Endothelial cell of umbilical vein (primary cell): ENCODE data around the gene MMP2. TPM values are rescaled to one million over a fixed set of nuclear protein-coding genes. Genes with fewer than 3 reads are reported as not detected.

Experiments used
- BruUV-seq: library from RNA; stranded (reverse); fragments of 400-500 nt; replicated peaks from 2 replicates; lab custom pipeline; 2021; lab: Mats Ljungman, UMichigan
- CTCF ChIA-PET: fragments of 300-600, 350-600 bp; sonication (Branson Sonifier 250); formaldehyde crosslinking; loops from one replicate; lab custom pipeline; 2021; ENCODE audit warnings: antibody characterized with exemption, inconsistent platforms; lab: Charles Lee
- POLR2A ChIA-PET: fragments of 300-600, 350-600 bp; sonication (Branson Sonifier 250); formaldehyde crosslinking; loops from one replicate; lab custom pipeline; 2021; ENCODE audit warnings: antibody characterized with exemption, inconsistent platforms; lab: Charles Lee
- DNase-seq: peaks from one replicate; pipeline ENCODE4 v3.0.0-alpha.2; 2011; ENCODE audit warnings: low read depth, low spot score
- FAIRE-seq: peaks from 2 replicates; lab custom pipeline; 2011; peaks lifted over from hg19 to GRCh38; lab: Jason Lieb, UNC
- H2AFZ ChIP-seq: 2 replicates; pipeline ENCODE4 v1.6.0; 2012; ENCODE audit warnings: low read depth, low read length, control low read depth, inconsistent platforms
- H3K27ac ChIP-seq: 2 replicates; pipeline ENCODE4 v1.5.1; 2011; ENCODE audit warnings: low read depth, mild to moderate bottlenecking, control low read depth, low read length, moderate library complexity; ENCODE audit not compliant: insufficient read depth
- H3K27me3 ChIP-seq, 2 experiments: 2 replicates each; pipeline versions ENCODE4 v1.6.0 to v1.6.1; 2011; ENCODE audit warnings: low read length in 2 of 2, mixed read lengths in 1 of 2; ENCODE audit not compliant: control insufficient read depth in 2 of 2, insufficient read depth in 2 of 2
- H3K36me3 ChIP-seq, 2 experiments: 2 replicates in 1 of 2; 3 replicates in 1 of 2; pipeline ENCODE4 v1.5.1; 2011; ENCODE audit warnings: low read length in 2 of 2, mild to moderate bottlenecking in 1 of 2, moderate library complexity in 1 of 2; ENCODE audit not compliant: control insufficient read depth in 2 of 2, insufficient read depth in 2 of 2; ENCODE audit errors: extremely low read depth in 1 of 2
- H3K4me1 ChIP-seq: 3 replicates; pipeline ENCODE4 v1.5.1; 2011; ENCODE audit warnings: mild to moderate bottlenecking, low read length; ENCODE audit not compliant: control insufficient read depth, insufficient read depth; ENCODE audit errors: extremely low read depth
- H3K4me2 ChIP-seq: 2 replicates; pipeline ENCODE4 v1.6.1; 2011; ENCODE audit warnings: low read length, control low read depth, mixed read lengths; ENCODE audit not compliant: insufficient read depth
- H3K4me3 ChIP-seq, 3 experiments: fragments of 200-600 bp in 1 of 3; sonication (generic), shearing (Covaris generic) in 1 of 3; replicated peaks in 1 of 3; 2 replicates each; pipeline ENCODE4 v1.5.1; 2011 to 2016; ENCODE audit warnings: control low read depth in 3 of 3, low read length in 3 of 3, mild to moderate bottlenecking in 2 of 3, inconsistent platforms in 1 of 3, low read depth in 1 of 3, moderate library complexity in 1 of 3; ENCODE audit not compliant: insufficient read depth in 1 of 3
- H3K79me2 ChIP-seq: 2 replicates; pipeline ENCODE4 v1.6.0; 2012; ENCODE audit warnings: low read length, inconsistent platforms; ENCODE audit not compliant: control insufficient read depth, insufficient read depth
- H3K9ac ChIP-seq: replicated peaks from 2 replicates; pipeline ENCODE3; 2011; ENCODE audit warnings: low read length, control low read depth; ENCODE audit not compliant: insufficient read depth; ENCODE audit errors: extremely low read depth
- H3K9me1 ChIP-seq: replicated peaks from 3 replicates; pipeline ENCODE4 v1.6.0; 2011; ENCODE audit warnings: mild to moderate bottlenecking, low read length; ENCODE audit not compliant: control insufficient read depth, insufficient read depth; ENCODE audit errors: extremely low read depth
- H3K9me3 ChIP-seq: replicated peaks from 2 replicates; pipeline ENCODE4 v1.5.1; 2012; ENCODE audit warnings: low read length, inconsistent platforms; ENCODE audit not compliant: control insufficient read depth, insufficient read depth
- H4K20me1 ChIP-seq: replicated peaks from 2 replicates; pipeline ENCODE3; 2011; ENCODE audit warnings: mild to moderate bottlenecking, low read length; ENCODE audit not compliant: control insufficient read depth, insufficient read depth; ENCODE audit errors: extremely low read depth
- CTCF ChIP-seq, 2 donors: IDR thresholded peaks; 1 replicate in 1 of 2; 2 replicates in 1 of 2; pipeline ENCODE4 v1.5.1; 2011; ENCODE audit warnings: low read length in 2 of 2, mild to moderate bottlenecking in 2 of 2, moderate library complexity in 2 of 2, control low read depth in 1 of 2, inconsistent platforms in 1 of 2, low read depth in 1 of 2; ENCODE audit not compliant: insufficient read depth in 1 of 2; ENCODE audit errors: extremely low read depth in 1 of 2
- EZH2 ChIP-seq: IDR thresholded peaks from 2 replicates; pipeline ENCODE4 v1.6.1; 2012; ENCODE audit warnings: borderline replicate concordance, low read depth, mild to moderate bottlenecking, moderate library complexity, low read length, inconsistent platforms; ENCODE audit not compliant: severe bottlenecking
- FOS ChIP-seq: IDR thresholded peaks from 2 replicates; pipeline ENCODE4 v1.6.1; 2011; ENCODE audit warnings: mild to moderate bottlenecking, low read length, moderate library complexity, borderline replicate concordance; ENCODE audit not compliant: insufficient read depth
- GATA2 ChIP-seq: IDR thresholded peaks from 2 replicates; pipeline ENCODE4 v1.7.0; 2011; ENCODE audit warnings: low read depth, mild to moderate bottlenecking, moderate library complexity, mixed read lengths, low read length; ENCODE audit not compliant: insufficient read length, insufficient read depth
- JUN ChIP-seq: IDR thresholded peaks from 2 replicates; pipeline ENCODE4 v1.6.1; 2011; ENCODE audit warnings: borderline replicate concordance, low read depth; ENCODE audit not compliant: insufficient read length, insufficient read depth
- MAX ChIP-seq: IDR thresholded peaks from 2 replicates; pipeline ENCODE4 v1.6.1; 2011; ENCODE audit not compliant: insufficient read depth, insufficient read length
- MYC ChIP-seq: IDR thresholded peaks from one replicate; pipeline ENCODE4 v1.6.1; 2011; ENCODE audit warnings: mild to moderate bottlenecking, low read depth, low read length
- POLR2A ChIP-seq: IDR thresholded peaks from 2 replicates; pipeline ENCODE4 v1.6.1; 2012; ENCODE audit warnings: low read depth, mild to moderate bottlenecking, control low read depth, low read length
- POLR2AphosphoS5 ChIP-seq: IDR thresholded peaks from 2 replicates; pipeline ENCODE4 v1.6.1; 2012; ENCODE audit warnings: low read depth, mild to moderate bottlenecking, control low read depth, low read length, moderate library complexity; ENCODE audit not compliant: insufficient read depth
- dilution Hi-C: fragments of 300-500 bp; cut with MboI; formaldehyde crosslinking; loops from one replicate; pipeline ENCODE4 v1.15.0; 2019; ENCODE audit warnings: low sequenced_read_pairs; ENCODE audit not compliant: extremely low pct_ligation_motif_present
- intact Hi-C: fragments of 100-400 bp; cut with micrococcal nuclease; formaldehyde crosslinking; loops from one replicate; pipeline ENCODE4 v1.10.0; 2022
- polyA plus RNA-seq, 4 experiments: library from polyadenylated mRNA; depleted of rRNA in 3 of 4; stranded (reverse) in 3 of 4; unstranded in 1 of 4; fragments of >200 nt; gene quantifications; 2 replicates each; pipeline versions ENCODE4 v1.2.1 to v1.2.3, GENCODE V29; 2011 to 2012; ENCODE audit warnings: missing spikeins in 1 of 4
- total RNA-seq: library from RNA; stranded (reverse); gene quantifications from 2 replicates; pipeline ENCODE4 v1.2.3, GENCODE V29; 2021

Gene MMP2
- total and polyA plus RNA-seq, 2 donors (not counting 3 experiments of a cell fraction or from before 2014, with no cell fraction given) = 771 to 1,508 TPM

- no peaks in the 10 kb centered on the region for H3K9me1 ChIP-seq
- POLR2A ChIA-PET = no interaction called here
- DNase-seq = no peak
- H3K4me1 ChIP-seq = peaks cover 23% of the 10 kb centered on the region
- no peaks in the 10 kb centered on the region for H3K36me3 ChIP-seq
- H3K27me3 ChIP-seq = no peaks in the 10 kb centered on the region
- intact Hi-C loops = no loop called here
- no peak overlapping the region for H3K9ac ChIP-seq
- BruUV-seq = no TSS peak
- no peaks in the 10 kb centered on the region for H4K20me1 ChIP-seq
- H2AFZ ChIP-seq = peak overlapping the region; percentile 57
- no peak overlapping the region for H3K4me3 ChIP-seq
- dilution Hi-C loops = no loop called here
- CTCF ChIA-PET = interaction anchor here (1.4 to 4.3 kb wide), 2 partner anchors 10 to 19 kb away, joined by 4 to 22 read pairs; no protein-coding TSS in a partner anchor
- TF ChIP-seq MYC (no peak), FOS (no peak), MAX (no peak), POLR2A (no peak), CTCF (IDR thresholded peaks at IDR 0.05; ENCODE audit: extremely low read depth in 1 of 2, insufficient read depth in 1 of 2, low read depth in 1 of 2, low read length in 2 of 2) (no peak), EZH2 (no peak), GATA2 (no peak), JUN (no peak), POLR2AphosphoS5 (no peak)
- H3K27ac ChIP-seq = no peak overlapping the region
- H3K79me2 ChIP-seq = peaks cover 16% of the 10 kb centered on the region
- peak overlapping the region; percentile 12 for H3K4me2 ChIP-seq
- H3K9me3 ChIP-seq = no peaks in the 10 kb centered on the region
- FAIRE-seq = no peak
These were observed 3.1 kb upstream of the MMP2 start for GRCh38 chr16:55475919-55476318.
